SK-N-MC (cell line): ENCODE results near the gene FCGBP.
"Not testable (repeated sequence)": the region's sequence is repeated elsewhere in the genome, so short reads cannot be mapped to it uniquely, and the experiment has no call there.

ENCODE experiments used
- EZH2 ChIP-seq: fragments of 200-600 bp; sonication (generic); IDR thresholded peaks from one replicate; pipeline ENCODE4 v1.6.1; 2017; ENCODE audit warnings: antibody characterized with exemption
- FOXP2 ChIP-seq: optimal IDR thresholded peaks from 2 replicates; pipeline ENCODE3; 2011; ENCODE audit warnings: mild to moderate bottlenecking, moderate library complexity; ENCODE audit not compliant: insufficient read depth; ENCODE audit errors: extremely low read length, control extremely low read depth
- POLR2AphosphoS5 ChIP-seq: IDR thresholded peaks from 2 replicates; pipeline ENCODE4 v1.6.1; 2012; ENCODE audit warnings: mild to moderate bottlenecking, low read depth, low read length, borderline replicate concordance

DNA sequence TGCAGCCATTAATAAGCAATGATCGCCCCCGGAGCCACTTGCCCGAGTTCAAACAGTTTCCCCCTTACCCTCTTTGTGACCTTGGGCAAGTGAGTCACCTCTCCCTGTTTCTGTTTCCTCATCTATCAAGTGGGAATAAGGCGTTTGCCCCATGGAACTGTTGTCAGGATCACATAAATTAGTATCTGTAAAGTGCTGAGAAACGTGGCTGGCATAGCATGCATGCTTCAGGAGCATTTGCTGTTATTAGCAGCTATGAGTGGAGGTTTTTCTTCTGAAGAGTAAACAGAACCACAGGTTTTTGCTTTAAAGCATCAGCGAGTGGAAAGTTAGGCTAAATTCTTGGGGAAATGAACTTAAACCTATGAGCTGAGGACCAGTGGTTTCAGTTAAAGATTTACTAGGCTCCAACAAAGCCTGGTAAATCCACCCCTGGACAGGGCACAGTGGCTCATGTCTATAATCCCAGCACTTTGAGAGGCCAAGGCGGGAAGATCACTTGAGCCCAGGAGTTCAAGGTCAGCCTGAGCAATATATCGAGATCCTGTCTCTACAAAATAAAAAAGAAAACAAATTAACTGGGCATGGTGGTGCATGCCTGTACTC, 30.8 kb downstream of the FCGBP start:
- not testable (repeated sequence) for TF ChIP-seq POLR2AphosphoS5, EZH2, FOXP2
